ENCODE results near the gene PDE6B.
"Not testable (repeated sequence)": the region's sequence is repeated elsewhere in the genome, so short reads cannot be mapped to it uniquely, and the experiment has no call there.

Gene PDE6B

DNA sequence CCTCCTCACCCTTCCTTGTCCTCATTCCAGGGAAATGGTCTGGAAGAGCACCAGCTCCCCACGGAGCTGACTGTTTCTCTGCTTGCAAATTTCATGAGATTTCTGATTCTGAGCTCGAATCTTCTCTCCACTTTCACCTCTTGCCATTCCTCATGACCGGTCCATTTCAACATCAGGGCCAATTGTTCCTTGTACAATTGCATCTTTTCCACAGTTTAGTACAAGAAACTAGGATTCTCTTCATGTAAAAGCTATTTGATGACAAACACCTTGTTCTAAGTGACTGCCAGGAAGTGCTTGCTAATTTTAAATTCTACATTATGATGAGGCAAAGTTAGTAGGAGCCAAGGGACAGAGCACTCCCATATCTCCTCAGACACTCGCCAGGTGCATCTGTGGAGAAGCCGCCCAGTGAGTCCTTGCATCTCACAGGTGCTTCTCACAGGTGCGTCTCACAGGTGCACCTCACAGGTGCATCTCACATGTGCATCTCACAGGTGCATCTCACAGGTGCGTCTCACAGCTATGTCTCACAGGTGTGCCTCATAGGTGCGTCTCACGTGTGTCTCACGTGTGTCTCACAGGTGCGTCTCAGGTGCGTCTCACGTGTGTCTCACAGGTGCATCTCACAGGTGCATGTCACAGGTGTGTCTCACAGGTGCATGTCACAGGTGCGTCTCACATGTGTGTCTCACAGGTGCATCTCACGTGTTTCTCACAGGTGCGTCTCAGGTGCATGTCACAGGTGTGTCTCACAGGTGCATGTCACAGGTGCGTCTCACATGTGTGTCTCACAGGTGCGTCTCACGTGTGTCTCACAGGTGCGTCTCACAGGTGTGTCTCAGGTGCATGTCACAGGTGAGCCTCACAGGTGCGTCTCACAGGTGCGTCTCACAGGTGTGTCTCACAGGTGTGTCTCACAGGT, 3.0 kb upstream of the PDE6B start:
- no peak for DNase-seq (ENCODE audit: low spot score)

DNA sequence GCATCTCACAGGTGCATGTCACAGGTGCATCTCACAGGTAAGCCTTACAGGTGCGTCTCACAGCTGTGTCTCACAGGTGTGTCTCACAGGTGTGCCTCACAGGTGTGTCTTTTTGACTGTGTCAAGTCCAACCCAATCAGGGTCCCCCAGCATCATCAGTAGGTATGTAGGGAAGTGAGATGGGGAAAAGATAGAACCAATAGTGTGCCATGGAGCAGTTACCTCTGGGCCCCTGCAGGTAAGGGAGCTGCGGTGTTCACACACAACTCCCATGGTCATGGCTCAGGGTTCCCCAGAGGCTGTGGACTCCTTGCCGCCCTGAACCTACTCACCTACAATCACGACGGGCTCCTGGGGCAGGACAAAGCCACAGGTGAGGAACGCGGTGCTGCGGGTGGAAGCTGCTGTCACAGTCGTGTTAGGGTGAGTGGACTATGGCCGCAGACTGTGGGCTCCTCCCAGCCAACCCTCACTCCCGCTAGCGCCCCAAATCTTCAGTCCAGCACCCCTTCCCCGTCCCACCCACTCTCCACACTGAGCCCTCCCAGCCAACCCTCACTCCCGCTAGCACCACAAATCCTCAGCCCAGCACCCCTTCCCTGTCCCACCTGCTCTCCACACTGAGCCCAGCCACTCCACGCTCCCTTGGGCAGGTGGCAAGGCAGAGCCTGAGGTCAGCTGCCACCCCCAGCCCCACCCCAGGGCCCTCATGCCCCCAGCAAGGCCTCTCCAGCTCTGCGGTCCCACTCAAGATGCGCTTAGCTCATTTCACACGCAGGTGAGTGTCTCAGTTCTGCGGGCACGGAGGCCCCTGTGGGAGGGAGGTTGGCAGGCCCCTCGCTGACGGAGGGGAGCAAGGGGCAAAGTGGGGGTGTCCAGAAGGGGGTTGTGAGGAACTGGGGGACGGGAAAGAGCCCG, 2.1 kb upstream of the PDE6B start:
- DNase-seq (ENCODE audit: low spot score), result no peak

DNA sequence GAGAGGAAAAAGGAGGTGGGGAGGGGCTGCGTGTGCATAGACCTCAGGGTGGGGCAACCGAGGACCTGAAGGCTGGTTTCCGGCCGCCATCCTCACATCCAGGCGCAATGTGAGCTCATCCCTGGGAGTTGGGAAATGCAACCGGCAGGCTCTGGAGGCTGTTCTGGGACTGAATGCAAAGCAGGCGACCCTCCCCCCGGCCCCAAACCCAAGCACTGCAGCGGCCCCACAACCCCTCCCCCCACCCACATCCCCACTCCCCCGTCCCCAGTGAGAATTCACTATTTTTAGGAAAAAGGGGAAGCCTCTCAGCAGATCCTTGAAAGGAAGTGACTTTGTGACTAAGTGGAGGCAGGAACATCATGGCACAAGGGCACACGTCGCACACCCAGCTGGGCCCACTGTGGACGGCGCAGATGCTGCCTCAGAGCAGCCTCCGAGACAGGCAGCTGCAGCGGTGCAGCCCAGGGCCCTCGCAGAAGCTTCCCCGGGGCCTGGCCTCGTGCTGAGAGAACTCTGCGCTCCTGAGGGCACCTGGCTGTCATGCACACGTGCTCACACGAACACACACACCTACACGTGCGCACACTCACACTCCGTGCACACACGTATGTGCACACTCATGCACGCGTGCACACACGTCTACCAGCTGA, 1.3 kb upstream of the PDE6B start:
- DNase-seq (ENCODE audit: low spot score), result no peak

DNA sequence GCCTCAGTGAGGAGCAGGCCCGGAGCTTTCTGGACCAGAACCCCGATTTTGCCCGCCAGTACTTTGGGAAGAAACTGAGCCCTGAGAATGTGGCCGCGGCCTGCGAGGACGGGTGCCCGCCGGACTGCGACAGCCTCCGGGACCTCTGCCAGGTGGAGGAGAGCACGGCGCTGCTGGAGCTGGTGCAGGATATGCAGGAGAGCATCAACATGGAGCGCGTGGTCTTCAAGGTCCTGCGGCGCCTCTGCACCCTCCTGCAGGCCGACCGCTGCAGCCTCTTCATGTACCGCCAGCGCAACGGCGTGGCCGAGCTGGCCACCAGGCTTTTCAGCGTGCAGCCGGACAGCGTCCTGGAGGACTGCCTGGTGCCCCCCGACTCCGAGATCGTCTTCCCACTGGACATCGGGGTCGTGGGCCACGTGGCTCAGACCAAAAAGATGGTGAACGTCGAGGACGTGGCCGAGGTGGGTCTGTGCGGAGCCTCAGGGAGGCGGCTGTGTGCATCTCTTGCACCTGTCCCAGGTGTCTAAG, 323 bp downstream of the PDE6B start:
- DNase-seq (ENCODE audit: low spot score), result no peak

DNA sequence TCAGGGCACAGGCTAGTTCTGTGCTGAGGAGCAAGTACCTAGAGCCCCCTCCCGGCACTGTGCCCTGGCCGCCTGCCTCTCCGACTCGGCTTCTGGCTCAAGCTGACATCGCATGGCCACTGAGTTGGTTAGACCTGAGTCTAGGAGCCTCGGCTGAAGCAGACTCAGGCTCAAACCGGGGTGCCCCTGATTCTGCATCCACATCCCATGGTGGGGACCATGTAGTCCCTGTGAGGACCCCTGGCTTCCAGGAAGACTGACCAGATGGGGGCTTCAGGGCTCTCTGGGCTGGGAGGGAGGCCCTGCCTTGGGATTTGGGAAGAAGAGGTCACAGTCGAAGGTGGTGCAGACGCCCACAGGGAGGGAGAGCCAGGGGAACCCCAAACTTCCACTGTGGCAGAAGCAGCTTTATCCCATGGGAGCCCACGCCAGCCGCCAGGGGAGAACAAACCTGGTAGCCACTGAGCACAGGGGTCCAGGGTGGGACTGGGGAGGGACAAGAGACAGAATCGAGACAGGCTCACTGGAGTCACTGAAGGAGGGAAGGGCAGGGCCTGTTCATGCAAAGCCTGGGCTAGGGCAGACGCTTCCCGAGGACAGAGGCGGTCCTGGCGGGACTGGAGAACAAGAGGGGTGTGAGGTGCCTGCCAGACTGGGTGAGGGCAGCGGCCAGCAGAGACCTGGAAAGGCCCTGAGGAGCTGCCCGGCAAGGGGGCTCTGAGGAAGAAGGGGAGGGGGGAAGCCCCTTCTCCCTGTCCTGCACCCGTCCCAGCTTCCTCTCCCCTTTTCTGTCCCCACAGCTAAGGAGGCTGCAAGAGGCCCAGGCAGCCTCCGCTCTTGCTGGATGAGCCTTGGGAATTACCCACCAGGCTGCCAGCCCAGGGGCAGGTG, 1.1 kb downstream of the PDE6B start:
- DNase-seq (ENCODE audit: low spot score), result no peak

DNA sequence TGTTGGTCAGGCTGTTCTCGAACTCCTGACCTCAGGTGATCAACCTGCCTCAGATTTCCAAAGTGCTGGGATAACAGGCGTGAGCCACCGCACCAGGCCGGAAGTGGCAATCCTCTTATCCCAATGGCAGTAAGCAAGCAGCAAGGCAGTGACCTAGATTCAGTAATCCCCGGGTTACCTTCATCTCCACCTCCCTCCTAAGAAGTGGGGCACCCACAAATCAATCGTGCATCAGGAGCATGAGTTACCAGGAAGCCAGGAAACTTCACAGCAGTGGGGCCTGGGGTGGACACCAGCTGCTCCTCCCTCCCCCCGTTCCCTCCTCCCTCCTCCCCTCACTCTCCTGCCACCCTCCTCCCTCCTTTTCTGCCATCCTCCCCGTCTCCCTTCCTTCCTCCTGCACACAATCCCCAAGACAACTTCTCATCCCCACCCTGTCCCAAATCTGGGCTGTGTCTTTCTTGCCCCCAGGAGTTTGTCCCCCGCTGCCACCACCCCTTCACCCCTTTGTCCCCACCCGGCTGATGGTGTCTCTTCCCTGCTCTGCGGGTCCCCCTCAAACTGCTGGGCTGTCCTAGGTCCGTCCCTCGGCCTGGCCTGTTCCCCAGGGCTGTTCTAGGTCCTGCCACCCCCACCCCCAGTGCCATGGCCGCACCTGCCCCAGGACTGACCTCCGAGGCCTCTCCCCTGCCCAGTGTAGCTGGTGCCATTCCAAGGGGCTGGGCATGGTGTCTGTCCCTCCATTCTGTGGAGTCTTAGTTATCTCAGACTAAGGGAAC, 2.2 kb downstream of the PDE6B start:
- no peak for DNase-seq (ENCODE audit: low spot score)

DNA sequence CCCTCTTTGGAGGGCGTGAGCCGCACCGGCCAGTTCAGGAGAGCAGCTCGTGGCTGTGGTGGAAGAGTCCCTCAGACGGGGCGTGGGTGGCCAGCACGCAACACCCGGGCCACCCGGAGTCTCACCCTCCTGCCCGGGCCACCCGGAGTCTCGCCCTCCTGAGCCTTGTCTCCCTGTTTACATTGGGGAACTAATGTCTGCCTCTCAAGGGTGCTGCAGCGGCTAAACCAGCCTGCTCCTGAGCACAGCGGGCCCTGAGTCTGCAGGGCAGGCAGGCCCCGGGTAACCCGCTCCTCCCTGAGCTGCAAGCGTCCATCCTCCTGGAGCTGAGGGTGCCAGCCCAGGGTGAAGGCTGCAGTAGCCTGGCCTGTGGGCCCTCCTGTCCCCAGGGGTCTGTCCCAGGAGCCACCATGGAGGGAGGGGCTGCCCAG, 3.0 kb downstream of the PDE6B start:
- no peak for DNase-seq (ENCODE audit: low spot score)

DNA sequence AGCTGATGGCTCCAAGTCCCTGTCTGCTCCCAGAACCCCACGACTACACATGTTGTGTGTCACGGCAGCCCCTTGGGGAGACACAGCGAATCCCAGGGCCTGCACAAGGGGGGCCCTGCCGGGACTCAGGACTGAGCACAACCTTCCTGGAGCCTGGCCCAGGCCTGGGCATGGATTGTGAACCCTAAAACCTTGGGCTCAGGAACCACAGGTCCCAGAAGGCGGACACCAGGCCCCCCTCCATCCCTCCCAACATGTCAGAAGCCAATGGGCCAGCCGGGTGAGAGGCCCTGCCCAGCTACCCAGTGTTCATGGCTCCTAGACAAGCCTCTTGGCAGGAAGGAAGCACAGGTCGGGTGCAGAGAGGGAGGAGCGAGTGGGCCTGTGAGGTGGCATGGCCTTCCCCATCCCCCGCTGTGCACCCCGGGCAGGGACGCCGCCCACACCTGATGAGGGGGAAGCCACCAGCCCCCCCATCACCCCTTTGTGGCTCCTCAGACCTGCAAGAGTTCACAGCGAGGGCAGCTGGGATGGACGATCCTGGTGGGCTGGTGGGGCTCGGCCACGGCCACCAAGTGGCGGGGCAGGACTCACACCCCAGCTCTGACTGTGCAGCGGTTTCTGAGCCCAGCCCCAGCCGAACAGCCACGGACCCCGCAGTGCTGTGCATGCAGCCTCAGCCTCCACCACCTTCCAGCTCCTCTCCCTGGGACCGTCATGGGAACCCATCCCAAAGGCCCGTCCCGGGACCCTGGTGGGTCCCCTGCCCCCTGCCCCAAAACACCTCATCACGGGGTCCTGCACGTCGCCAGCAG, 3.7 kb downstream of the PDE6B start:
- no peak for DNase-seq (ENCODE audit: low spot score)

DNA sequence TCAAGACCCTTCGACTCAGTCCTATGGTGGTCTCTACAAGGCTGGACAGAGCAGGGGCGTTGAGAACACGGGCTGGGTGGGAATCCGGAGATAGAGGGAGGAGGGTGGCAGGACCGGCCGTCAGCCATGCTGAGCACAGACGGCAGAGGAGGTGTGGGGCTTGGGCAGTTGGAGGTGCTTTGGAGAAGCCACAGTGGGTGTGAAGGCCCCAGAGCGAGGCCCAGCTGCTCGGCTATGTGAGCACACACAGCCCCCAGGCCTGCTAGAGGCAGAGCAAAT, 4.2 kb downstream of the PDE6B start:
- no peak for DNase-seq (ENCODE audit: low spot score)

DNA sequence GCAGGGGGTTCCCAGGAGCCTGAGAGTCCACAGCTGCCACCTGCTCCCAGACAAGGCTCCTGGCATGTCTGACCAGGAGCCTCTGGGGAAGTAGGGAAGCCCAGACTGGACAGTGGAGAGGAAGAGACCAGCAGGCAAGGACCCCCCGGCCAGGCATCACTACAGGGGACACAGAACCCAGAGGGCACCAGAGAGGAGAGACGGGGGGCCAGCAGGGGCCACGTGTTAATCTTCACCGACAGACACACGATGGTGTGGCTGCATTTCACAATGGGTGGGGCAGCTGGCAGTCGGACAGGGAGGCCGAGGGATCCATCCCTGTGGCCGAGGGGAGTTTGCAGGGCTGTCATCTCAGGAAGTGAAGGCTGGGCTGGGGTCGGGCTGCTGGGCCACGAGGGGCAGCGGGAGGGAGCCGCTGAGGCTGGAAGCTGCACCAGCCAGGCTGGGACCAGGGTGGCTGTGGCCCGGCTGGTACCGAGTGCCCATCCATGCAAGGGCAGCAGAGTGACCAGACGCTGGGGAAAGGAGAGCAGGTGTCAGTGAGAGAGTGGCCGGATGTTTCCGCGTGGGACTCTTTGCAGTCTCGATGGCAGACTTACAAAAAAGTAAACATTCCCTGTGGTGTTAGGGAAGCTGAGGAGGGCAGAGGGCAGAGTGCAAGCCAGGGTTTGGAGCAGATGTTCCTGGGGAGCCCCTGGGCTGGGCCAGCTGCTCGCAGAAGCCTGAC, 4.7 kb downstream of the PDE6B start:
- DNase-seq (ENCODE audit: low spot score), result no peak

DNA sequence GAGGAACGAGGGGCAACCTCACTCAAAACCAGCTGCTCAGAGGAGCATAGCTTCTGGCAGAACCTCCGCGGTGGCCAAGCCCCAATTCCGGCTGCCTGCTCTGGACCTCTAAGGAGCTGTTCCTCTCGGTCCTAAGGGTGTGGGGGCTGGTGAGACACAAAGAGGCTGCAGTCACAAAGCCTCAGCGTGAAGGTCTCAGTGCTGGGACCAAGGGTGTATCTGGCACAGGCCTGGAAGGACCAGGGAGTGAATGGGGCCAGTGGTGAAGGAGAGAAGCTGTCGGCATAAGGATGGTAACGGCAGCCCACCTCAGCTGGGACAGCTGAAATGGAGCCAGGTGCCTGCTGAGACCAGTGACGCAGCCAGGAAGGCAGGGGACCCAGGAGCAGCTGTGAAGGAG, 5.3 kb downstream of the PDE6B start:
- no peak for DNase-seq (ENCODE audit: low spot score)

DNA sequence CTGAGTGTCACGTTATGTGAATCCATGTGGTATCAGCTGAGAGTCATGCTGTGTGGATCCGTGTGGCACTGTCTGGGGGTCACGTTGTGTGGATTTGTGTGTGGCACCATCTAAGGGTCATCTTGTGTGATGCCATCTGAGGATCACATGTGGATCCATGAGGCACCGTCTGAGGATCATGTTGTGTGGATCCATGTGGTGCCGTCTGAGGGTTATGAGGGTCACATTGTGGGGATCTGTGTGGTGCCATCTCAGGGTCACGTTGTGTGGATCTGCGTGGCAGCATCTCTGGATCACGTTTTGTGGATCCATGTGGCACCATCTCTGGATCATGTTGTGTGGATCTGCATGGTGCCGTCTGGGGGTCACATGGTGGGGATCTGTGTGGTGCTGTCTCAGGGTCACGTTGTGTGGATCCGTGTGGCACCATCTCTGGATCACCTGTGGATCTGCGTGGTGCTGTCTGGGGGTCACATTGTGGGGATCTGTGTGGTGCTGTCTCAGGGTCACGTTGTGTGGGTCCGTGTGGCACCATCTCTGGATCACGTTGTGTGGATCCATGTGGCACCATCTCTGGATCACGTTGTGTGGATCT, 6.9 kb downstream of the PDE6B start:
- no peak for DNase-seq (ENCODE audit: low spot score)

DNA sequence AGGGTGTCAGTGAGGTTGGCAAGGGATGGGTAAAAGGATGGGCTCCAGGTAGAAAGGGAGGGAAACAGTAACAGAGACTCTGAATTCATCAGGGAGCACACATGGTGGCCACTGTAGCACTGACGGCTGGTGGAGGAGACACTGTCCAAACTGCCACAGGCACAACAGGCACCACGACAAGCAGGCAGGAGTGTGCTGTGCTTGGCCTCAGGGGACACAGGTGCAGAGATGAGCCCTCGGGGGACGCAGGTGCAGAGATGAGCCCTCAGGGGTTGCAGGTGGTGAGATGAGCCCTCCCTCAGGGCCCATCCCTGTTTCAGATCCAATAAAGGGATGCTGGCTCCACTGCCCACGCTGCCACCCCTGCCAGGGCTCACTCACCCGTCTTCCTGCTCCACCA, 7.6 kb downstream of the PDE6B start:
- no peak for DNase-seq (ENCODE audit: low spot score)

DNA sequence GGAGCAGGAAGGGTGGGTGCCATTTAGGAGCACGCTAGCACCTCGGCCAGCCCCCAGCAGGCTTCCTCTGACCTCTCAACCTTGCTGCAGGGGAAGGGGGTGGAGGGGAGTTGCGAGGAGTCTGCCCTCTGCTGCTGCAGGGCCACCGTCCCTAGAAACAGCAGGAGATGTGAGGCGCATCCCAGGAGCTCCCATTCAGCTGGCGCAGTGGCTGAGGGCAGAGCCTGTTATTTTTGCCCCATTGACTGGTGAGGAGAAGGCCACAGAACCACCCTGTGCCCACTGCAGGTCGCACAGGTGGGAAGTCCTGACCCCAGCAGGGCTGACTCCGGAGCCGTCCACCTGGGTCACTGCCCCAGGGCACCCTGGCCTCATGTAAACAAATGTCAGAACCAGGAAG, 8.0 kb downstream of the PDE6B start:
- no peak for DNase-seq (ENCODE audit: low spot score)

DNA sequence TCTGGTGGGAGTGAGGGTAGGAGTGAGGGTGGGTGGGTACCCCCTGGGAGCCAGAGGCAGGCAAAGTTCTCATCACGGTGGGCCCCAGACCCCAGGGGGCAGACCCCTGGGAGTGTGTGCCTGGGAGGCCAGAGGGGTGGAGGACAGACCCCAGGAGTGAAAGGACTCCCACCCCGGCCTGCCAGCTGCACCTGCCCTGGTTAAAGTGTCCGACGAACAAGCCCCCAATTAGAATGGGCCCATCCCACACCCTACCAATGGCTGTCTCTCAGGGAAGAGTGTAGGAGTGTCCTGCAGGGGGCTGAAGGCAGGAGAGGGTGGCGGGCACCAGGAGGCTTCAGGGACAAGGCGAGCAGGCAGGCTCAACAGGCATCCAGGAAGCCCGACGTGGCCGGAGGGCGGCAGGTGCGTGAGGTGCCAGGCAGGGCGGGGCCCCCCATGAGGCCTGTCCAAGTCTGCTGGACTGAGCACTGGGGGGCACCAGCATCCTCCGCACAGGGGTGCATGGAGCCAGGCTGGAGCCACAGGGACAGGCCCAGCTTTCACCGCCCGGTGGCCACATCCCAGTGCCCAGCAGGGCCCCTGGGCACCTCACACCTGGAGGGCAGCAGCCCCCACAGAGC, 8.7 kb downstream of the PDE6B start:
- DNase-seq (ENCODE audit: low spot score), result no peak

DNA sequence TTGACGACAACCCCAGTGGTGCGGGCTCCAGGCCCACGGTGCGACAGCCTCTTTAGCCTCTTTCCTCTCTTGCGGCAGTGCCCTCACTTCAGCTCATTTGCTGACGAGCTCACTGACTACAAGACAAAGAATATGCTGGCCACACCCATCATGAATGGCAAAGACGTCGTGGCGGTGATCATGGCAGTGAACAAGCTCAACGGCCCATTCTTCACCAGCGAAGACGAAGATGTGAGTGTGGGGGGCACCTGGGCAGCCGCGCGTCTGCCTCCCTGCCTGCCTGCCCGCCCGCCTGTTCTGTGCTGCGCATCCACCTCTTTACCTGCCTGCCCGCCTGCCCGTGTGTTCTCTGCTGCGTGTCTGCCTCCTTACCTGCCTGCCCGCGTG, 9.2 kb downstream of the PDE6B start:
- no peak for DNase-seq (ENCODE audit: low spot score)

DNA sequence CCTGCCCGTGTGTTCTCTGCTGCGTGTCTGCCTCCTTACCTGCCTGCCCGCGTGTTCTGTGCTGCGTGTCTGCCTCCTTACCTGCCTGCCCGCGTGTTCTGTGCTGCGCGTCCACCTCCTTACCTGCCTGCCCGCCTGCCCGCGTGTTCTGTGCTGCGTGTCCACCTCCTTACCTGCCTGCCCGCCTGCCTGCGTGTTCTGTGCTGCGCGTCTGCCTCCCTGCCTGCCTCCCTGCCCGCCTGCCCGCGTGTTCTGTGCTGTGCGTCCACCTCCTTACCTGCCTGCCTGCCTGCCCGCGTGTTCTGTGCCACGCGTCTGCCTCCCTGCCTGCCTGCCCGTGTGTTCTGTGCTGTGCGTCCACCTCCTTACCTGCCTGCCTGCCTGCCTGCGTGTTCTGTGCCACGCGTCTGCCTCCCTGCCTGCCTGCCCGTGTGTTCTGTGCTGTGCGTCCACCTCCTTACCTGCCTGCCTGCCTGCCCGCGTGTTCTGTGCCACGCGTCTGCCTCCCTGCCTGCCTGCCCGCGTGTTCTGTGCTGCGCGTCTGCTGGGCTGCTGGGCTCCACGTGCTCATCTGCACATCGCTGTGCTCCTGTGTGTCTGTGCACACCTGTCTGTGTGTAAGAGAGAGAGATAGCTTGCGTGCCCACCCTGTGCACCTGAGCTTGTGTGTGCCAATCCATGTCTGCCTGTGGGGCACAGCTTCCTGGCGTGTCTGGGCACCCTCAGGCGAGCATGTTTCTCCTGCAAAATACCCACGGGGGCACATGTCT, 9.9 kb downstream of the PDE6B start:
- DNase-seq (ENCODE audit: low spot score), result not testable (repeated sequence)

Measured in hepatic stellate cell (primary cell).